Gastroesophageal sphincter (tissue), 4 donors: ENCODE results near the gene NOL4L. TPM values are rescaled to one million over a fixed set of nuclear protein-coding genes. Genes with fewer than 3 reads are reported as not detected.
A peak's percentile ranks its signal among the peaks of the same experiment; 100 is the strongest.

Experiments
- ATAC-seq: fragments of 150-250 bp; one replicate; pipeline ENCODE4 v1.9.1; 2016; ENCODE audit warnings: mild to moderate bottlenecking, moderate library complexity
- H3K27ac ChIP-seq, 4 donors: fragments of 200-600 bp; sonication (generic) in 3 of 4; 1 replicate in 3 of 4; 2 replicates in 1 of 4; pipeline ENCODE4 v1.5.1; 2016 to 2019
- H3K27me3 ChIP-seq: fragments of 200-600 bp; sonication (generic); one replicate; pipeline ENCODE4 v1.5.1; 2019
- H3K36me3 ChIP-seq, 2 donors: fragments of 200-600 bp; sonication (generic); one replicate each; pipeline ENCODE4 v1.5.1; 2019; ENCODE audit warnings: control low read depth in 1 of 2
- H3K4me1 ChIP-seq, 3 donors: fragments of 200-600 bp; sonication (generic); 1 replicate in 2 of 3; 2 replicates in 1 of 3; pipeline ENCODE4 v1.5.1; 2016 to 2019; ENCODE audit warnings: control low read depth in 2 of 3
- H3K4me3 ChIP-seq, 2 donors: fragments of 200-600 bp; sonication (generic); one replicate each; pipeline ENCODE4 v1.5.1; 2019; ENCODE audit warnings: mild to moderate bottlenecking in 1 of 2, moderate library complexity in 1 of 2
- H3K9me3 ChIP-seq, 3 donors: fragments of 200-600 bp; sonication (generic); one replicate each; pipeline ENCODE4 v1.5.1; 2017 to 2019; ENCODE audit warnings: control low read depth in 2 of 3
- EP300 ChIP-seq: sonication (generic); formaldehyde crosslinking; IDR thresholded peaks from one replicate; pipeline ENCODE4 v1.6.1; 2017; ENCODE audit warnings: antibody characterized with exemption, mild to moderate bottlenecking
- POLR2A ChIP-seq, 2 donors: fragments of 450-650 bp; IDR thresholded peaks; one replicate each; pipeline ENCODE4 v1.6.1; 2017; ENCODE audit warnings: antibody characterized with exemption in 2 of 2, mild to moderate bottlenecking in 2 of 2, moderate library complexity in 1 of 2
- POLR2AphosphoS5 ChIP-seq: sonication (generic); formaldehyde crosslinking; IDR thresholded peaks from one replicate; pipeline ENCODE4 v1.6.1; 2017; ENCODE audit warnings: antibody characterized with exemption
- WGBS, 2 donors: methylation state at CpG; one replicate each; pipeline ENCODE4 v1.1.5; 2018; ENCODE audit warnings: low coverage in 1 of 2; 5-methylcytosine and 5-hydroxymethylcytosine counted together
- total RNA-seq, 4 donors: library from RNA; depleted of rRNA; stranded (reverse); fragments of >200 nt; gene quantifications; one replicate each; pipeline ENCODE4 v1.1.0, GENCODE V29; 2016
- TF ChIP-seq, protein P1 (sequence below), 4 experiments: fragments of 200-600 bp in 2 of 4; fragments of 450-650 bp in 2 of 4; sonication (generic) in 1 of 4; IDR thresholded peaks; one replicate each; pipeline ENCODE4 v1.5.1; 2017 to 2019; ENCODE audit warnings: antibody characterized with exemption in 4 of 4, mild to moderate bottlenecking in 2 of 4, moderate library complexity in 2 of 4

The NOL4L gene
- total RNA-seq, 4 donors from 2014 or later = 9.0 to 14.7 (median 10.8) TPM

DNA sequence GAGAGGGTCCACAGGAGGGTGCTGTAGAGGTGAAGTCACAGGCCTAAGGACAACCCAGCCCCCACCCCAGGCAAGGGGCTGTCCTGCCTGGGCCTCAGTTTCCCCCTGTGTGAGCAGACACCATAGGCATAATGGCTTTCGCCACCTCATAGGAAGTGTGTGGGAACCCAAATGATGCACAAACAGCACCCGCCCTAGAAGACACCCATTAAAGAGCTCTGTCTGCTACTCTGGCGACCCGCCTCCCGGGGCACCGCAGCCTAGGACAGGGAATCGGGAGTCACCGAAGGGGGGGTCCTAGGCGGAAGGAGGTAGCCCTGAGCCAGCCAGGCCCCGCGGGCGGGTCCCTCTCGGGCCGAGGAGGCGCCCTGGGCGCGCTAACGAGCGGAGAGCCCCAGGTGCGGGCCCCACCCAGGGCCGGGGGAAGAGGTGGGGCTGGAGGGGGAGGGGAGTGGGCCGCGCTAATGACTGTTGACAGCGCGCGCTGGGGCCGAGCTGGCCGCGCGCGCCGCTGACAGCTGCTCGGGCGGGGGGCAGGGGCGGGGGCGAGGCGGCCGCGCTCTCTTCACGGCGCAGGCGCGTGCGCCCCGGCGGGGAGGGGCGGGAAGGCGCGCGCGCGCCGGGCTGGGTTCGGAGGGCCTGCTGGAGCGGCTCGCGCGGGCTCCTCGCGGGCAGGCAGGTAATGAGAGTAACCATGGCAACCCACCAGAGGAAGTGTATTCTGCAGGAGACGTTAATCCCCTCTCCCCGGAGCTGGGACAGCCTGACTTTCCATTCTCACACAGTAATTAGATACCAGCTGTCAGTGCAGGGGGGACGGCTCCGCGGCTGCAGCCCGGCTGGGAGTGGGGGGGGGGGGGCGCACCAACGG lies 48.9 kb downstream of the NOL4L start:
- Histone ChIP-seq H3K27ac (peak overlapping the region in 2 of 4 donors; percentile 35 to 62), H3K9me3 (no peaks in the 10 kb centered on the region), H3K4me1 (peaks cover 0 to 43% (median 10%) of the 10 kb centered on the region in 3 donors), H3K4me3 (peak overlapping the region; percentile 29 to 56), H3K36me3 (no peaks in the 10 kb centered on the region), H3K27me3 (peaks cover 19% of the 10 kb centered on the region)
- no peak for TF ChIP-seq EP300
- no peak for TF ChIP-seq POLR2AphosphoS5
- no peak for TF ChIP-seq POLR2A (IDR thresholded peaks at IDR 0.05)
- TF ChIP-seq, protein P1, sequence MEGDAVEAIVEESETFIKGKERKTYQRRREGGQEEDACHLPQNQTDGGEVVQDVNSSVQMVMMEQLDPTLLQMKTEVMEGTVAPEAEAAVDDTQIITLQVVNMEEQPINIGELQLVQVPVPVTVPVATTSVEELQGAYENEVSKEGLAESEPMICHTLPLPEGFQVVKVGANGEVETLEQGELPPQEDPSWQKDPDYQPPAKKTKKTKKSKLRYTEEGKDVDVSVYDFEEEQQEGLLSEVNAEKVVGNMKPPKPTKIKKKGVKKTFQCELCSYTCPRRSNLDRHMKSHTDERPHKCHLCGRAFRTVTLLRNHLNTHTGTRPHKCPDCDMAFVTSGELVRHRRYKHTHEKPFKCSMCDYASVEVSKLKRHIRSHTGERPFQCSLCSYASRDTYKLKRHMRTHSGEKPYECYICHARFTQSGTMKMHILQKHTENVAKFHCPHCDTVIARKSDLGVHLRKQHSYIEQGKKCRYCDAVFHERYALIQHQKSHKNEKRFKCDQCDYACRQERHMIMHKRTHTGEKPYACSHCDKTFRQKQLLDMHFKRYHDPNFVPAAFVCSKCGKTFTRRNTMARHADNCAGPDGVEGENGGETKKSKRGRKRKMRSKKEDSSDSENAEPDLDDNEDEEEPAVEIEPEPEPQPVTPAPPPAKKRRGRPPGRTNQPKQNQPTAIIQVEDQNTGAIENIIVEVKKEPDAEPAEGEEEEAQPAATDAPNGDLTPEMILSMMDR (IDR thresholded peaks at IDR 0.05) = no peak
- peak; percentile 32 for ATAC-seq
- 0% methylated on average over 16 of the region's 68 CpGs; no CpG with 5 or more reads in 1 of the 2 donors for WGBS, 2 donors

DNA sequence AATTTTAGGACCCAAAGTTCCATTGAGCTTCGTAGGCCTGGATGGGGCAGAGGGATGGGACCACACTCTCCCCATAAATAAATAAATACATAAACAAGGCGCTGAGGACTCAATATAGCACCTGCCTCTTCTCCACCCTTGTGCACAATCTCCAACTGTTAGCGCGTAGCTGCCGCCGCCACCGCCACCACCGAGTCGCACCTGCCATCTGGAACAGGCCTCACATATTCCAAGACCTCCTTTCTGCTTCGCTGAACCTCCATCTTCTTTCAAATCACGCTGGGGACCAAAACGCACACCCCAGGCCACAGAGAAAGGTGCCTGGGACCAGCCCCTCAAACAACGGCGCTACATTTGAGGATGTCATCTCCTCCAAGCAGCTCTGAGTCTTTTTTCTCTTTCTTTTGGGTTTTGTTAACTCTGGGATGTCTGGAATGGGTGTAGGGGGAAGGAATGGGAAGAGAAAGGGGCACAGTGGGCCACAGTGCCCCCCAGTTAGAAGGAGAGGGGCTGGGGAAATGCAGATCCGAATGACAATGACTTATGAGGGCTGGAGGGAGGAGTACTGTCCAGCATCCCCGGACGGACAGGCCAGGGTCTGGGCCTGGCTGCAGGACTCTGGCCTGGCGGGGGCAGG lies 49.7 kb downstream of the NOL4L start:
- TF ChIP-seq EP300 (no peak), POLR2AphosphoS5 (no peak), POLR2A (IDR thresholded peaks at IDR 0.05) (no peak)
- TF ChIP-seq, protein P1 (IDR thresholded peaks at IDR 0.05) = no peak
- peaks cover 16% of the 10 kb centered on the region for H3K27me3 ChIP-seq
- peak overlapping the region in 2 of 4 donors; percentile 35 to 62 for H3K27ac ChIP-seq
- no peaks in the 10 kb centered on the region for H3K9me3 ChIP-seq
- peaks cover 0 to 43% (median 10%) of the 10 kb centered on the region in 3 donors for H3K4me1 ChIP-seq
- H3K36me3 ChIP-seq = no peaks in the 10 kb centered on the region
- peak overlapping the region in 1 of 2 donors; percentile 56 for H3K4me3 ChIP-seq
- no peak for ATAC-seq
- WGBS, 2 donors = 53 to 73% methylated on average over 5 to 15 of the region's 18 CpGs

DNA sequence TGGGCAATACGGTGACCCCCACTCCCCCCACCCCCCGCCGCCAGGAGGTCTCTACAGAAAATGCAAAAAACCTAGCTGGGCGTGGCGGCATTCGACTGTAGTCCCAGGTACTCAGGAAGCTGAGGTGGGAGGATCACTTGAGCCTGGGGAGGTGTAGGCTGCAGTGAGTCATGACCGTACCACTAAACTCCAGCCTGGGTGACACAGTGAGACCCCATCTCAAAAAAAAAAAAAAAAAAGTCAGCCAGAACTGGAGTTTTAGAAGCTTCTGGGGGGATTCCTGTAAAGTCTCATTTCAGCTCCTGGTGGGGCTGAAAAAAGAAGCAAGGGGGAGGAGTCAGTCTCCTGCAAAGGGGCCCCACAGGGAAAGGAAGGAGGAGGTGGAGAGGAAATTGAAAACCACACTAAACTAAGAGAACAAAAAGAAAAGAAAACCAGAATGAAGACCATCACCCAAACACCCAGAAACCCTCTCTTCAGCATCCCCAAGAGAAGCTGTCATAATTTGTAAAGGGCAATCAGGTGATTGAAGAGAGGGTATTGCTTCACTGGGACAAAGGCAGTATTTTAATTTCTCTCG lies 50.4 kb downstream of the NOL4L start:
- Histone ChIP-seq H3K27me3 (peaks cover 9% of the 10 kb centered on the region), H3K36me3 (no peaks in the 10 kb centered on the region), H3K27ac (no peak overlapping the region), H3K4me3 (no peak overlapping the region), H3K9me3 (no peaks in the 10 kb centered on the region), H3K4me1 (peaks cover 0 to 39% (median 10%) of the 10 kb centered on the region in 3 donors)
- WGBS, 2 donors = 71 to 75% methylated on average over 1 to 3 of the region's 8 CpGs
- ATAC-seq = no peak
- no peak for TF ChIP-seq POLR2A (IDR thresholded peaks at IDR 0.05)
- TF ChIP-seq POLR2AphosphoS5 = no peak
- TF ChIP-seq EP300 = no peak
- TF ChIP-seq, protein P1 (IDR thresholded peaks at IDR 0.05) = no peak

- Histone ChIP-seq H3K4me3 (no peak overlapping the region), H3K9me3 (no peaks in the 10 kb centered on the region), H3K27ac (no peak overlapping the region), H3K4me1 (peaks cover 0 to 30% (median 8%) of the 10 kb centered on the region in 3 donors), H3K27me3 (no peaks in the 10 kb centered on the region), H3K36me3 (no peaks in the 10 kb centered on the region)
- no peak for ATAC-seq
- TF ChIP-seq POLR2AphosphoS5 (no peak), EP300 (no peak), POLR2A (IDR thresholded peaks at IDR 0.05) (no peak)
- TF ChIP-seq, protein P1 (IDR thresholded peaks at IDR 0.05) = no peak
- WGBS, 2 donors = 88 to 89% methylated on average over 2 to 4 of the region's 6 CpGs
Observed at GRCh38 chr20:32533732-32534131, 51.4 kb downstream of the NOL4L start.
